ENCODE results near the gene TMEM38B. TPM values are rescaled to one million over a fixed set of nuclear protein-coding genes. Genes with fewer than 3 reads are reported as not detected.

TMEM38B gene
- total RNA-seq, 4 donors from 2014 or later: 5.6 to 11.3 (median 9.4) TPM

- intact Hi-C loops (cut with DNase I; ENCODE audit: low total_unique reads): no loop called here
- no peak overlapping the region for H3K4me3 ChIP-seq (ENCODE audit: low read depth, poor library complexity, severe bottlenecking)
- 64 to 70% methylated on average over 3 of the region's 3 CpGs for WGBS, 2 donors
- no peak for TF ChIP-seq POLR2A (IDR thresholded peaks at IDR 0.05)
- DNase-seq (ENCODE audit: low spot score in 2 of 2): no peak
These were observed 24.0 kb upstream of the TMEM38B start for GRCh38 chr9:105670315-105670714.

GRCh38 chr9:105670775-105671174 lies 23.6 kb upstream of the TMEM38B start:
- no peak for DNase-seq (ENCODE audit: low spot score in 2 of 2)
- 78 to 80% methylated on average over 3 of the region's 3 CpGs for WGBS, 2 donors
- intact Hi-C loops (cut with DNase I; ENCODE audit: low total_unique reads): no loop called here
- TF ChIP-seq POLR2A (IDR thresholded peaks at IDR 0.05) (no peak), CTCF (IDR thresholded peaks at IDR 0.05) (no peak)
- H3K4me3 ChIP-seq (ENCODE audit: low read depth, poor library complexity, severe bottlenecking): no peak overlapping the region

GRCh38 chr9:105672711-105673234 lies 21.6 kb upstream of the TMEM38B start:
- no peak overlapping the region for H3K4me3 ChIP-seq (ENCODE audit: low read depth, poor library complexity, severe bottlenecking)
- intact Hi-C loops (cut with DNase I; ENCODE audit: low total_unique reads): no loop called here
- 13 to 23% methylated on average over 3 of the region's 3 CpGs for WGBS, 2 donors
- no peak for DNase-seq (ENCODE audit: low spot score in 2 of 2)
- TF ChIP-seq CTCF (IDR thresholded peaks at IDR 0.05) (no peak), POLR2A (IDR thresholded peaks at IDR 0.05) (no peak)

- no peak overlapping the region for H3K4me3 ChIP-seq (ENCODE audit: low read depth, poor library complexity, severe bottlenecking)
- no peak for TF ChIP-seq CTCF (IDR thresholded peaks at IDR 0.05)
- TF ChIP-seq POLR2A (IDR thresholded peaks at IDR 0.05): no peak
- WGBS, 2 donors: 76 to 84% methylated on average over 3 of the region's 3 CpGs
- DNase-seq (ENCODE audit: low spot score in 2 of 2): no peak
- intact Hi-C loops (cut with DNase I; ENCODE audit: low total_unique reads): no loop called here
These were observed 20.4 kb upstream of the TMEM38B start for GRCh38 chr9:105673850-105674387.

GRCh38 chr9:105676351-105676923 lies 17.9 kb upstream of the TMEM38B start:
- 70 to 79% methylated on average over 6 of the region's 6 CpGs for WGBS, 2 donors
- intact Hi-C loops (cut with DNase I; ENCODE audit: low total_unique reads): no loop called here
- DNase-seq (ENCODE audit: low spot score in 2 of 2): no peak
- TF ChIP-seq POLR2A (IDR thresholded peaks at IDR 0.05) (no peak), CTCF (IDR thresholded peaks at IDR 0.05) (no peak)
- H3K4me3 ChIP-seq (ENCODE audit: low read depth, poor library complexity, severe bottlenecking): no peak overlapping the region

GRCh38 chr9:105678163-105678562 lies 16.2 kb upstream of the TMEM38B start:
- H3K4me3 ChIP-seq (ENCODE audit: low read depth, poor library complexity, severe bottlenecking): no peak overlapping the region
- intact Hi-C loops (cut with DNase I; ENCODE audit: low total_unique reads): no loop called here
- no peak for DNase-seq (ENCODE audit: low spot score in 2 of 2)
- TF ChIP-seq POLR2A (IDR thresholded peaks at IDR 0.05): no peak
- no peak for TF ChIP-seq CTCF (IDR thresholded peaks at IDR 0.05)
- 79 to 100% methylated on average over 1 of the region's 1 CpG for WGBS, 2 donors
